Liver (tissue), 3 donors: ENCODE results near the gene ZNF534.

Experiments used
- CTCF ChIP-seq: fragments of 150-350 bp; IDR thresholded peaks from 2 replicates; pipeline ENCODE4 v1.5.1; 2017; ENCODE audit warnings: improper control_type of control experiment, low read depth, low read length; ENCODE audit not compliant: missing input control
- EGR1 ChIP-seq, 2 donors: IDR thresholded peaks; 2 replicates each; pipeline ENCODE4 v1.6.1; 2016 to 2018; ENCODE audit warnings: antibody characterized with exemption in 2 of 2, low read depth in 2 of 2
- GABPA ChIP-seq, 2 donors: IDR thresholded peaks in 1 of 2; conservative IDR thresholded peaks in 1 of 2; 2 replicates each; pipeline ENCODE4 v1.6.1; 2016; ENCODE audit warnings: antibody characterized with exemption in 2 of 2, mild to moderate bottlenecking in 1 of 2, moderate library complexity in 1 of 2
- JUND ChIP-seq, 2 donors: IDR thresholded peaks; 2 replicates each; pipeline ENCODE4 v1.6.1; 2016; ENCODE audit warnings: antibody characterized with exemption in 2 of 2
- NR2F2 ChIP-seq: IDR thresholded peaks from 2 replicates; pipeline ENCODE4 v1.6.1; 2016; ENCODE audit warnings: antibody characterized with exemption
- RAD21 ChIP-seq, 2 donors: IDR thresholded peaks; 2 replicates each; pipeline ENCODE4 v1.6.1; 2016; ENCODE audit warnings: antibody characterized with exemption in 2 of 2, mild to moderate bottlenecking in 2 of 2
- SP1 ChIP-seq: IDR thresholded peaks from 2 replicates; pipeline ENCODE4 v1.6.1; 2018; ENCODE audit warnings: antibody characterized with exemption, mild to moderate bottlenecking
- TAF1 ChIP-seq: conservative IDR thresholded peaks from 2 replicates; pipeline ENCODE4 v1.6.1; 2016; ENCODE audit warnings: antibody characterized with exemption, mild to moderate bottlenecking
- YY1 ChIP-seq: IDR thresholded peaks from 2 replicates; pipeline ENCODE4 v1.6.1; 2016; ENCODE audit warnings: antibody characterized with exemption, mild to moderate bottlenecking
- TF ChIP-seq, protein P1 (sequence below): IDR thresholded peaks from 2 replicates; pipeline ENCODE4 v1.6.1; 2016; ENCODE audit warnings: antibody characterized with exemption
- TF ChIP-seq, protein P2 (sequence below): IDR thresholded peaks from 2 replicates; pipeline ENCODE4 v1.6.1; 2016; ENCODE audit warnings: antibody characterized with exemption
- TF ChIP-seq, protein P3 (sequence below): IDR thresholded peaks from 2 replicates; pipeline ENCODE4 v1.6.1; 2016; ENCODE audit warnings: antibody characterized with exemption
- donor health status: healthy.
- donor health status: healthy.

- no peak for TF ChIP-seq CTCF
- TF ChIP-seq RAD21 (IDR thresholded peaks at IDR 0.05): no peak
- TF ChIP-seq TAF1: no peak
- TF ChIP-seq, protein P1, sequence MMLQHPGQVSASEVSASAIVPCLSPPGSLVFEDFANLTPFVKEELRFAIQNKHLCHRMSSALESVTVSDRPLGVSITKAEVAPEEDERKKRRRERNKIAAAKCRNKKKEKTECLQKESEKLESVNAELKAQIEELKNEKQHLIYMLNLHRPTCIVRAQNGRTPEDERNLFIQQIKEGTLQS: no peak
- TF ChIP-seq, protein P2, sequence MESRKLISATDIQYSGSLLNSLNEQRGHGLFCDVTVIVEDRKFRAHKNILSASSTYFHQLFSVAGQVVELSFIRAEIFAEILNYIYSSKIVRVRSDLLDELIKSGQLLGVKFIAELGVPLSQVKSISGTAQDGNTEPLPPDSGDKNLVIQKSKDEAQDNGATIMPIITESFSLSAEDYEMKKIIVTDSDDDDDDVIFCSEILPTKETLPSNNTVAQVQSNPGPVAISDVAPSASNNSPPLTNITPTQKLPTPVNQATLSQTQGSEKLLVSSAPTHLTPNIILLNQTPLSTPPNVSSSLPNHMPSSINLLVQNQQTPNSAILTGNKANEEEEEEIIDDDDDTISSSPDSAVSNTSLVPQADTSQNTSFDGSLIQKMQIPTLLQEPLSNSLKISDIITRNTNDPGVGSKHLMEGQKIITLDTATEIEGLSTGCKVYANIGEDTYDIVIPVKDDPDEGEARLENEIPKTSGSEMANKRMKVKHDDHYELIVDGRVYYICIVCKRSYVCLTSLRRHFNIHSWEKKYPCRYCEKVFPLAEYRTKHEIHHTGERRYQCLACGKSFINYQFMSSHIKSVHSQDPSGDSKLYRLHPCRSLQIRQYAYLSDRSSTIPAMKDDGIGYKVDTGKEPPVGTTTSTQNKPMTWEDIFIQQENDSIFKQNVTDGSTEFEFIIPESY: peak; percentile 29
- no peak for TF ChIP-seq SP1
- TF ChIP-seq, protein P3, sequence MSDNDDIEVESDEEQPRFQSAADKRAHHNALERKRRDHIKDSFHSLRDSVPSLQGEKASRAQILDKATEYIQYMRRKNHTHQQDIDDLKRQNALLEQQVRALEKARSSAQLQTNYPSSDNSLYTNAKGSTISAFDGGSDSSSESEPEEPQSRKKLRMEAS: peak; percentile 17
- TF ChIP-seq GABPA (IDR thresholded peaks at IDR 0.05 in 1 of 2, conservative IDR thresholded peaks at IDR 0.05 in 1 of 2): peak; percentile 85 to 96
- peak; percentile 54 to 58 for TF ChIP-seq EGR1 (IDR thresholded peaks at IDR 0.05; ENCODE audit: low read depth in 2 of 2)
- peak; percentile 47 for TF ChIP-seq YY1
- no peak for TF ChIP-seq NR2F2
- no peak for TF ChIP-seq JUND (IDR thresholded peaks at IDR 0.05)
Observed at GRCh38 chr19:52397310-52398080, 31.5 kb upstream of the ZNF534 start, which contains the start of gene ZNF528.
